ENCODE data around the gene ITGB5. TPM values are rescaled to one million over a fixed set of nuclear protein-coding genes. Genes with fewer than 3 reads are reported as not detected.

Gene ITGB5
- total RNA-seq, 2 experiments from 2014 or later: not detected

DNA sequence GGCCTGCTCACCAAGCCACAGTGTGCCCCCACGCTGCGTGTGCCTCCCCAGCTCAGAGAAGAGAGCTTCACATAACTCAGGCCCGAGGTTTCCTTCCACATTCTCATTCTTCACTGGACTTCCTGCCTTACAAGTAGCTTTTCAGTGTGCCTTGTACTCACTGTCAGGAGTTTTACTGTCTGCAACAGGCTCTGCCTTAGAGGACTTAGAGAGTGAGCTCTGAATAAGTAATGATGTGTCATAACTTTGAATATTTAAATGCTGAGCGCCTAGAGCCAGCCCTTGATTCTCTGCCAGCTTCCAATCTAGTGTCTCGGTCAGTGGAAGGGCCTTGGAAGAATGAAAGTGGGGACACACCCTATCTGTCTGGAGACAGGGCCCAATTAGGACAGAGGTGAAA, 41.8 kb downstream of the ITGB5 start:
- no TSS peak for BruUV-seq (replicated peaks)
- Histone ChIP-seq H3K9me3 (ENCODE audit: low read length) (no peaks in the 10 kb centered on the region), H3K79me2 (ENCODE audit: insufficient read depth, low read depth, low read length) (no peaks in the 10 kb centered on the region), H3K27ac (ENCODE audit: low read depth, low read length, poor library complexity, severe bottlenecking) (no peak overlapping the region), H3K4me2 (ENCODE audit: low read length) (no peak overlapping the region), H3K4me3 (ENCODE audit: low read depth, low read length, poor library complexity, severe bottlenecking) (no peak overlapping the region), H2AFZ (ENCODE audit: low read length) (no peak overlapping the region), H4K20me1 (ENCODE audit: insufficient read depth, low read length) (no peaks in the 10 kb centered on the region), H3K9me2 (ENCODE audit: insufficient read depth, low read length) (no peaks in the 10 kb centered on the region), H3K4me1 (ENCODE audit: insufficient read depth, low read length, poor library complexity, severe bottlenecking) (no peaks in the 10 kb centered on the region), H3K36me3 (ENCODE audit: insufficient read depth, low read length) (no peaks in the 10 kb centered on the region)
- ChIA-PET POLR2A (no interaction called here), CTCF (ENCODE audit: unreplicated experiment) (no interaction called here)
- TF ChIP-seq EZH2phosphoT487 (IDR thresholded peaks at IDR 0.05; ENCODE audit: borderline replicate concordance, low read depth, low read length) (no peak), CTCF (conservative IDR thresholded peaks at IDR 0.05; ENCODE audit: low read length) (no peak)
- intact Hi-C loops (cut with micrococcal nuclease; ENCODE audit: unreplicated experiment): no loop called here
- no peak for DNase-seq (ENCODE audit: low spot score)

DNA sequence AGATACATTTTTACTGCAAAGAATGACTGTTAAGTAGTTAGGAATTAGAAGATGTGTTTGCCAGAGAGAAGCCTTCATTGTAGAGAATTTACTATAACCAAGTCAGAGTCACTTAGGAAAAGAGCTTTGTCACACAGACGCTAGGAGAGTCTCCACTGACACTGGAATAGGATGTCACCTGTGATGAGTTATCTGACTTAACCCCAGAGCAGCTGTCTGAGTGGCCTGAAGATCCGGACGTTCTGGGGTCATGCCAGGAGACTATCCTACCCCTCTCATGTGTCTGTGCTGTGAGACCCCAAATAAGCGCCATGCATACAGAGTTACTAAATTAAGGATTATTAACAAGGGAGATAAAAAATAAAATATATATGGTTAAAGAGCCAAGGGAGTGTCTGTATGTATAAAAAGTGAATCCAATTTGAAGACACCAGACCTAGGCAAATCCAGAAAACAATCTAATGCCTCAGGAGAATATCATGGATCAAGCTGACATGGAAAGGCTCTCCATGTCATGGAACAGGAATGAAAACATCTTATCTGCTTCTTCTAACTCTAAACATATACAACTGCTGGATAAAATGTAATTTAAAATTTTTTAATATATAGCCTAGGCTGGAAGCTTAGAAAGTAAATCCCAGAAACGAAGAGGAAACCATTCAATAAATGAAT, 43.5 kb downstream of the ITGB5 start:
- no peak overlapping the region for H3K27ac ChIP-seq (ENCODE audit: low read depth, low read length, poor library complexity, severe bottlenecking)
- TF ChIP-seq CTCF (conservative IDR thresholded peaks at IDR 0.05; ENCODE audit: low read length) (no peak), EZH2phosphoT487 (IDR thresholded peaks at IDR 0.05; ENCODE audit: borderline replicate concordance, low read depth, low read length) (no peak)
- H3K79me2 ChIP-seq (ENCODE audit: insufficient read depth, low read depth, low read length): no peaks in the 10 kb centered on the region
- ChIA-PET CTCF (ENCODE audit: unreplicated experiment) (no interaction called here), POLR2A (no interaction called here)
- H3K4me1 ChIP-seq (ENCODE audit: insufficient read depth, low read length, poor library complexity, severe bottlenecking): no peaks in the 10 kb centered on the region
- no peak overlapping the region for H3K4me3 ChIP-seq (ENCODE audit: low read depth, low read length, poor library complexity, severe bottlenecking)
- H3K9me2 ChIP-seq (ENCODE audit: insufficient read depth, low read length): no peaks in the 10 kb centered on the region
- no peak overlapping the region for H2AFZ ChIP-seq (ENCODE audit: low read length)
- no TSS peak for BruUV-seq (replicated peaks)
- no peaks in the 10 kb centered on the region for H4K20me1 ChIP-seq (ENCODE audit: insufficient read depth, low read length)
- intact Hi-C loops (cut with micrococcal nuclease; ENCODE audit: unreplicated experiment): no loop called here
- H3K9me3 ChIP-seq (ENCODE audit: low read length): no peaks in the 10 kb centered on the region
- H3K36me3 ChIP-seq (ENCODE audit: insufficient read depth, low read length): no peaks in the 10 kb centered on the region
- DNase-seq (ENCODE audit: low spot score): no peak
- H3K4me2 ChIP-seq (ENCODE audit: low read length): no peak overlapping the region

DNA sequence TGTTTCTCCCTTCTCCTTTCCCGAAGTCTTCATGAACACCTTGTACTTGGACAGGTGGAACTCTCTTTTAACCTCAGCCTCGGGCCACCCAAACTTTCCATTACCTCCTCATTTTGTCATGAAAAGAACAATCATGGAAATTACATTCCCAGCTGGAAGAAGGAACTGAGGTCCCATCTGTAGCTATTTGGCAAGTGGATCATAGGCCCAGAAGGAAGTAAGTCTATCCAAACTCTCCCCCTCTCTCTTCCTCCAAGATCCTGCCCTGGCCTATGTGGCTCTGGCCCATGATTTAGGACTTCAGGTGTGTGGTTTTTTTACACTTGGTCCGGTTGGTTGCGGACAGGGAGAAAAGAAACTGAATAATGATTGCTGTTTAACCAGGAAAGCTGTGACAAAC, 44.1 kb downstream of the ITGB5 start:
- DNase-seq (ENCODE audit: low spot score): no peak
- ChIA-PET CTCF (ENCODE audit: unreplicated experiment) (no interaction called here), POLR2A (no interaction called here)
- Histone ChIP-seq H3K4me3 (ENCODE audit: low read depth, low read length, poor library complexity, severe bottlenecking) (no peak overlapping the region), H3K36me3 (ENCODE audit: insufficient read depth, low read length) (no peaks in the 10 kb centered on the region), H3K79me2 (ENCODE audit: insufficient read depth, low read depth, low read length) (no peaks in the 10 kb centered on the region), H4K20me1 (ENCODE audit: insufficient read depth, low read length) (no peaks in the 10 kb centered on the region), H3K4me1 (ENCODE audit: insufficient read depth, low read length, poor library complexity, severe bottlenecking) (no peaks in the 10 kb centered on the region), H3K9me3 (ENCODE audit: low read length) (no peaks in the 10 kb centered on the region), H3K27ac (ENCODE audit: low read depth, low read length, poor library complexity, severe bottlenecking) (no peak overlapping the region), H2AFZ (ENCODE audit: low read length) (no peak overlapping the region), H3K4me2 (ENCODE audit: low read length) (no peak overlapping the region), H3K9me2 (ENCODE audit: insufficient read depth, low read length) (no peaks in the 10 kb centered on the region)
- intact Hi-C loops (cut with micrococcal nuclease; ENCODE audit: unreplicated experiment): no loop called here
- BruUV-seq (replicated peaks): no TSS peak
- TF ChIP-seq EZH2phosphoT487 (IDR thresholded peaks at IDR 0.05; ENCODE audit: borderline replicate concordance, low read depth, low read length) (no peak), CTCF (conservative IDR thresholded peaks at IDR 0.05; ENCODE audit: low read length) (no peak)
